Ascending aorta (tissue), 2 donors: ENCODE results near the gene SLC25A18. TPM values are rescaled to one million over a fixed set of nuclear protein-coding genes. Genes with fewer than 3 reads are reported as not detected.

ENCODE experiments used
- DNase-seq, 2 donors: peaks; one replicate each; pipeline ENCODE4 v3.0.0-alpha.2; 2019; ENCODE audit warnings: low spot score in 2 of 2
- H3K27ac ChIP-seq, 2 donors: fragments of 200-600 bp; sonication (generic); one replicate each; pipeline ENCODE4 v1.5.1; 2016 to 2017; ENCODE audit warnings: mild to moderate bottlenecking in 1 of 2
- H3K27me3 ChIP-seq: fragments of 200-600 bp; sonication (generic); one replicate; pipeline ENCODE4 v1.5.1; 2017
- H3K36me3 ChIP-seq, 2 donors: fragments of 200-600 bp; sonication (generic); one replicate each; pipeline ENCODE4 v1.5.1; 2016
- H3K4me1 ChIP-seq, 2 donors: fragments of 200-600 bp; sonication (generic); one replicate each; pipeline ENCODE4 v1.5.1; 2016 to 2017; ENCODE audit warnings: mild to moderate bottlenecking in 1 of 2
- H3K4me3 ChIP-seq, 2 donors: fragments of 200-600 bp; sonication (generic); one replicate each; pipeline ENCODE4 v1.5.1; 2016 to 2017; ENCODE audit warnings: mild to moderate bottlenecking in 1 of 2
- H3K9me3 ChIP-seq, 2 donors: fragments of 200-600 bp; sonication (generic); one replicate each; pipeline ENCODE4 v1.5.1; 2016
- intact Hi-C: fragments of 100-400 bp; cut with DNase I; formaldehyde crosslinking; loops from one replicate; pipeline ENCODE4 v1.15.1; 2023
- total RNA-seq: library from RNA; depleted of rRNA; stranded (reverse); fragments of >200 nt; gene quantifications from one replicate; pipeline ENCODE4 v1.1.0, GENCODE V29; 2016
- TF ChIP-seq, protein P1 (sequence below), 3 experiments: fragments of 200-600 bp in 2 of 3; fragments of 450-650 bp in 1 of 3; sonication (generic) in 2 of 3; IDR thresholded peaks; one replicate each; pipeline ENCODE4 v1.5.1; 2016 to 2019; ENCODE audit warnings: antibody characterized with exemption in 3 of 3, mild to moderate bottlenecking in 1 of 3, moderate library complexity in 1 of 3

SLC25A18 gene
- total RNA-seq, 1 donor from 2014 or later = not detected

DNA sequence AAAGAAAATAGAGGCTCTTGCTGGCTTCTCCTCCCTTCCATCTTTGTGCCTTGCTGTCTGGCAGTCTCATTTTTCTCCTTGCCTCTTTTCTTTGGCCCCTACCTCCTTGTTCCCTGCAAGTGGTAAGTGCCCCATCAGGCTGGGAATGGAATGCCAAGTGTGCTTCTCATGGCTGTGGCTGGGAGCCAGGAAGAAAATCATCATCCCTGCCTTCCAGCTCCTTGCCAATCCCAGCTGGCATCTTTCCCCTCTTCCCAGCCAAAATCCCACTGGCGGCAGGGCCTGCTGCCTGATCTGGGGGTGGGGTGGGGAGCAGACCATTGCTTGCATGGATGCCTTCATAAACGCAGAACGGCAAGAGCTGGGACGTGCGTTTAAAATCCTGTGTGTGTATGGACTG is 27.0 kb upstream of the SLC25A18 start:
- Histone ChIP-seq H3K4me3 (no peak overlapping the region), H3K4me1 (peaks cover 0 to 6% of the 10 kb centered on the region in 2 donors), H3K27ac (peak overlapping the region; percentile 41 to 58), H3K9me3 (no peaks in the 10 kb centered on the region), H3K27me3 (no peaks in the 10 kb centered on the region), H3K36me3 (no peaks in the 10 kb centered on the region)
- TF ChIP-seq, protein P1, sequence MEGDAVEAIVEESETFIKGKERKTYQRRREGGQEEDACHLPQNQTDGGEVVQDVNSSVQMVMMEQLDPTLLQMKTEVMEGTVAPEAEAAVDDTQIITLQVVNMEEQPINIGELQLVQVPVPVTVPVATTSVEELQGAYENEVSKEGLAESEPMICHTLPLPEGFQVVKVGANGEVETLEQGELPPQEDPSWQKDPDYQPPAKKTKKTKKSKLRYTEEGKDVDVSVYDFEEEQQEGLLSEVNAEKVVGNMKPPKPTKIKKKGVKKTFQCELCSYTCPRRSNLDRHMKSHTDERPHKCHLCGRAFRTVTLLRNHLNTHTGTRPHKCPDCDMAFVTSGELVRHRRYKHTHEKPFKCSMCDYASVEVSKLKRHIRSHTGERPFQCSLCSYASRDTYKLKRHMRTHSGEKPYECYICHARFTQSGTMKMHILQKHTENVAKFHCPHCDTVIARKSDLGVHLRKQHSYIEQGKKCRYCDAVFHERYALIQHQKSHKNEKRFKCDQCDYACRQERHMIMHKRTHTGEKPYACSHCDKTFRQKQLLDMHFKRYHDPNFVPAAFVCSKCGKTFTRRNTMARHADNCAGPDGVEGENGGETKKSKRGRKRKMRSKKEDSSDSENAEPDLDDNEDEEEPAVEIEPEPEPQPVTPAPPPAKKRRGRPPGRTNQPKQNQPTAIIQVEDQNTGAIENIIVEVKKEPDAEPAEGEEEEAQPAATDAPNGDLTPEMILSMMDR (IDR thresholded peaks at IDR 0.05) = peak in 2 of 3 experiments; percentile 8
- peak in 1 of 2 donors; percentile 85 for DNase-seq
- intact Hi-C loops = loop anchor here (5.0 kb wide), 1 partner anchor 91 kb away; the partner anchor contains the start of gene ATP6V1E1

DNA sequence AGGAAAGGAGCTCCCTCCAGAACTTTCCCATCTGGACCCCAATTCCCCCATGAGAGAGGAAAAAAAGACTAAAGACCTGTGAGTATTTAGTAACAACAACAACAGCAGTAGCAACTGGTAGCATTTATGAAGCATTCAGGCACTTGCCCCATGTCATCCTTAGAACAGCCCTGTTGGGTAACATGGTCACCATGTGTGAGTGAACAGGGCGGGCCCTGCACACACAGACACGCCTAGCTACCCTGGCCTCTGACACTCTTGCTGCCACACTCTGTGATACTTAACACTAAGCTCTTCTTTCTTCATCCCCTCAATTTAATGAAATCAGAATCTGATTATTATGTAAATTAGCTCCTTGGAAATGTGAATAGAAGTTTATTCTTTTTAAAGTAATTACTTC is 26.1 kb upstream of the SLC25A18 start:
- no peaks in the 10 kb centered on the region for H3K9me3 ChIP-seq
- H3K27me3 ChIP-seq = no peaks in the 10 kb centered on the region
- H3K27ac ChIP-seq = peak overlapping the region; percentile 41 to 58
- intact Hi-C loops = loop anchor here (5.0 kb wide), 1 partner anchor 90 kb away; the partner anchor contains the start of gene ATP6V1E1
- TF ChIP-seq, protein P1 (IDR thresholded peaks at IDR 0.05) = no peak
- no peaks in the 10 kb centered on the region for H3K36me3 ChIP-seq
- DNase-seq = no peak
- peaks cover 0 to 6% of the 10 kb centered on the region in 2 donors for H3K4me1 ChIP-seq
- no peak overlapping the region for H3K4me3 ChIP-seq

DNA sequence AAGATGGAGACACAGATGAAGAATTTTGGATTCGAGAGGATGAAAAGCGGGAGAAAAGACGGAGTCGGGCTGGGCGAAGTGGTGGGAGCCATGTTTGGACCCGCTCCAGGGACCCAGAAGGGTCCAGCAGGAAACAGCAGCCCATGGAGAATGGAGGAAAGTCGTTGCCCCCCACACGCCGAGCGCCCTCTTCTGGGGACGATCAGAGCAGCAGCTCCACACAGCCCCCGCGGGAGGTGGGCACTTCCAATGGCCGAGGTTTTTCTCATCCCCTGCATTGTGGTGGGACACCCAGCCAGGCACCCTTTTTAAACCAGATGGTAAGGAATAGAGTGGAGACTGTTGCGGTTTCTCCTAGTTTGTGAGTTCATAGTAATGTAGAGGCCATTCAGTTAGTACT is 22.8 kb upstream of the SLC25A18 start:
- Histone ChIP-seq H3K36me3 (no peaks in the 10 kb centered on the region), H3K4me1 (peaks cover 0 to 6% of the 10 kb centered on the region in 2 donors), H3K27me3 (no peaks in the 10 kb centered on the region), H3K9me3 (no peaks in the 10 kb centered on the region), H3K27ac (no peak overlapping the region), H3K4me3 (no peak overlapping the region)
- TF ChIP-seq, protein P1 (IDR thresholded peaks at IDR 0.05) = no peak
- no peak for DNase-seq
- intact Hi-C loops = no loop called here

DNA sequence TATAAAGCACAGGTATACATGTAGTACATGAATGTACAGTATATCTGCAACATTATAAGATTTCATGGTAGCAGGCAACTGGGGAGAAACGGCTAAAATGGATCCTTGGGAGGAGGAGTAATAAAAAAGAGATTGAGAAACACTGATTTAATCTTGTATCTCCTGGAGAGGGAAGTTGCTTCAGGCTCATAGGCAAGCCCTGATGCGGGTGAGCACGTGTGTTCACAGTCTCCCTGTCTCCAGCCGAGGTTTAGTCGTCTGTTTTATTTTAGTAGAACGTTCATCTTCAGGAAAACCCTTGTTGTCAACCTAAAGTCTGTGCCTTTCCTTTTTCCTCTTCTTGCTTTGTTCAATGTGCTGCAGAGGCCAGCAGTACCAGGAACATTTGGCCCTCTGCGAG is 21.8 kb upstream of the SLC25A18 start:
- Histone ChIP-seq H3K9me3 (no peaks in the 10 kb centered on the region), H3K27me3 (no peaks in the 10 kb centered on the region), H3K36me3 (no peaks in the 10 kb centered on the region), H3K4me1 (peaks cover 0 to 3% of the 10 kb centered on the region in 2 donors), H3K27ac (no peak overlapping the region), H3K4me3 (no peak overlapping the region)
- DNase-seq = no peak
- TF ChIP-seq, protein P1 (IDR thresholded peaks at IDR 0.05) = no peak
- intact Hi-C loops = no loop called here

DNA sequence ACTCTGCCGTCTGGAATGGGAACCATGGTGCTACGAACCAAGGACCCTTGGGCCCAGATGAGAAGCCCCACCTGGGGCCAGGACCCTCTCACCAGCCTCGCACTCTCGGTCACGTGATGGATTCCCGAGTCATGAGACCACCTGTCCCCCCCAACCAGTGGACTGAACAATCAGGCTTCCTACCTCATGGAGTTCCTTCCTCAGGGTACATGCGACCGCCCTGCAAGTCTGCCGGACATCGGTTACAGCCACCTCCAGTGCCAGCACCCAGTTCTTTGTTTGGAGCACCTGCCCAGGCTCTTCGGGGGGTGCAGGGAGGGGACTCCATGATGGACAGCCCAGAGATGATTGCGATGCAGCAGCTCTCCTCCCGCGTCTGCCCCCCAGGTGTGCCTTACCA is 20.8 kb upstream of the SLC25A18 start:
- intact Hi-C loops = no loop called here
- H3K27ac ChIP-seq = no peak overlapping the region
- no peak for DNase-seq
- no peaks in the 10 kb centered on the region for H3K36me3 ChIP-seq
- no peaks in the 10 kb centered on the region for H3K27me3 ChIP-seq
- no peaks in the 10 kb centered on the region for H3K4me1 ChIP-seq
- H3K4me3 ChIP-seq = no peak overlapping the region
- H3K9me3 ChIP-seq = no peaks in the 10 kb centered on the region
- TF ChIP-seq, protein P1 (IDR thresholded peaks at IDR 0.05) = no peak
